ENCODE data around the gene CPED1.

The CPED1 gene

GRCh38 chr7:121304102-121304658, 315.7 kb downstream of the CPED1 start:
- TF ChIP-seq ZC3H10 (CRISPR knock-in tag; IDR thresholded peaks at IDR 0.05) (no peak), TCF4 (CRISPR knock-in tag; IDR thresholded peaks at IDR 0.05; ENCODE audit: borderline replicate concordance) (peak; percentile 98), TSHZ2 (CRISPR knock-in tag; IDR thresholded peaks at IDR 0.05) (peak; percentile 86), ISL1 (CRISPR knock-in tag; IDR thresholded peaks at IDR 0.05) (no peak), ZNF70 (CRISPR knock-in tag; IDR thresholded peaks at IDR 0.05) (peak; percentile 46; the same call in 1 of the 2 replicates)
- peak; percentile 65 for ATAC-seq

GRCh38 chr7:121305109-121305508, 316.6 kb downstream of the CPED1 start:
- no peak for ATAC-seq
- TF ChIP-seq RARB (CRISPR knock-in tag; IDR thresholded peaks at IDR 0.05) (no peak), PATZ1 (CRISPR knock-in tag; IDR thresholded peaks at IDR 0.05; ENCODE audit: borderline replicate concordance) (no peak), CSRNP3 (CRISPR knock-in tag; IDR thresholded peaks at IDR 0.05) (no peak), PPARA (CRISPR knock-in tag; IDR thresholded peaks at IDR 0.05; ENCODE audit: borderline replicate concordance) (no peak), ESRRG (CRISPR knock-in tag; IDR thresholded peaks at IDR 0.05) (no peak), TOX (CRISPR knock-in tag; IDR thresholded peaks at IDR 0.05; ENCODE audit: borderline replicate concordance) (no peak), OSR1 (CRISPR knock-in tag; IDR thresholded peaks at IDR 0.05) (no peak), SNAI2 (CRISPR knock-in tag; IDR thresholded peaks at IDR 0.05) (no peak)

GRCh38 chr7:121306565-121306964, 318.1 kb downstream of the CPED1 start:
- no peak for ATAC-seq
- TF ChIP-seq TCF4 (CRISPR knock-in tag; IDR thresholded peaks at IDR 0.05; ENCODE audit: borderline replicate concordance), result peak; percentile 41; the same call in 1 of the 2 replicates
- TF ChIP-seq ZC3H10 (CRISPR knock-in tag; IDR thresholded peaks at IDR 0.05), result no peak
- TF ChIP-seq PPARA (CRISPR knock-in tag; IDR thresholded peaks at IDR 0.05; ENCODE audit: borderline replicate concordance), result no peak

GRCh38 chr7:121307021-121307574, 318.6 kb downstream of the CPED1 start:
- ATAC-seq, result no peak
- no peak for TF ChIP-seq RARB (CRISPR knock-in tag; IDR thresholded peaks at IDR 0.05)
- TF ChIP-seq CSRNP3 (CRISPR knock-in tag; IDR thresholded peaks at IDR 0.05), result no peak
- no peak for TF ChIP-seq SNAI2 (CRISPR knock-in tag; IDR thresholded peaks at IDR 0.05)
- TF ChIP-seq ZC3H10 (CRISPR knock-in tag; IDR thresholded peaks at IDR 0.05), result no peak
- TF ChIP-seq OSR1 (CRISPR knock-in tag; IDR thresholded peaks at IDR 0.05), result no peak
- no peak for TF ChIP-seq TCF4 (CRISPR knock-in tag; IDR thresholded peaks at IDR 0.05; ENCODE audit: borderline replicate concordance)
- no peak for TF ChIP-seq POU6F1 (CRISPR knock-in tag; IDR thresholded peaks at IDR 0.05; ENCODE audit: borderline replicate concordance, low read depth)
- no peak for TF ChIP-seq PPARA (CRISPR knock-in tag; IDR thresholded peaks at IDR 0.05; ENCODE audit: borderline replicate concordance)
- no peak for TF ChIP-seq ZNF70 (CRISPR knock-in tag; IDR thresholded peaks at IDR 0.05)
- TF ChIP-seq PATZ1 (CRISPR knock-in tag; IDR thresholded peaks at IDR 0.05; ENCODE audit: borderline replicate concordance), result no peak
- no peak for TF ChIP-seq ARNTL (CRISPR knock-in tag; IDR thresholded peaks at IDR 0.05; ENCODE audit: borderline replicate concordance, low read depth)
- no peak for TF ChIP-seq CREB5 (CRISPR knock-in tag; IDR thresholded peaks at IDR 0.05; ENCODE audit: low read depth)
- TF ChIP-seq CSDC2 (CRISPR knock-in tag; IDR thresholded peaks at IDR 0.05), result no peak
- no peak for TF ChIP-seq ISL1 (CRISPR knock-in tag; IDR thresholded peaks at IDR 0.05)
- TF ChIP-seq ZNF565 (CRISPR knock-in tag; conservative IDR thresholded peaks at IDR 0.05; ENCODE audit: low read depth), result no peak

Data from SK-N-SH treated with all-trans-retinoic acid at 6 μM for 48 hours (cell line).